Endodermal cell (in vitro differentiated cells): Measurements from ENCODE around the gene BAG5. TPM values are rescaled to one million over a fixed set of nuclear protein-coding genes. Genes with fewer than 3 reads are reported as not detected.

Source experiments
- DNase-seq: peaks from one replicate; pipeline ENCODE4 v3.0.0-alpha.2; 2017
- H3K27ac ChIP-seq: 2 replicates; pipeline ENCODE4 v1.5.1; 2013; ENCODE audit warnings: mild to moderate bottlenecking, low read depth, low read length, moderate library complexity
- H3K27me3 ChIP-seq: 2 replicates; pipeline ENCODE4 v1.6.1; 2013; ENCODE audit warnings: mild to moderate bottlenecking, low read length, moderate library complexity; ENCODE audit not compliant: insufficient read depth, control insufficient read depth, poor library complexity, severe bottlenecking
- H3K36me3 ChIP-seq: 2 replicates; pipeline ENCODE4 v1.7.0; 2013; ENCODE audit warnings: mild to moderate bottlenecking, low read length, moderate library complexity; ENCODE audit not compliant: control insufficient read depth, insufficient read depth
- H3K4me1 ChIP-seq: one replicate; pipeline ENCODE4 v1.7.0; 2013; ENCODE audit warnings: low read length; ENCODE audit not compliant: control insufficient read depth, insufficient read depth
- H3K4me3 ChIP-seq: 2 replicates; pipeline ENCODE4 v1.5.1; 2013; ENCODE audit warnings: mild to moderate bottlenecking, low read length, moderate library complexity
- H3K9ac ChIP-seq: 2 replicates; pipeline ENCODE4 v1.6.1; 2013; ENCODE audit warnings: mild to moderate bottlenecking, low read length, moderate library complexity; ENCODE audit not compliant: poor library complexity, severe bottlenecking; ENCODE audit errors: extremely low read depth
- H3K9me3 ChIP-seq: 2 replicates; pipeline ENCODE4 v1.6.1; 2013; ENCODE audit warnings: mild to moderate bottlenecking, low read length, moderate library complexity; ENCODE audit not compliant: control insufficient read depth
- H3K27ac Mint-ChIP-seq: 2 replicates; pipeline ENCODE4 v1.8.0; 2020; ENCODE audit warnings: mixed read lengths
- H3K27me3 Mint-ChIP-seq: 2 replicates; pipeline ENCODE4 v1.8.0; 2021; ENCODE audit warnings: mild to moderate bottlenecking, mixed read lengths; ENCODE audit not compliant: insufficient read depth
- H3K36me3 Mint-ChIP-seq: 2 replicates; pipeline ENCODE4 v1.8.0; 2020; ENCODE audit warnings: low read depth, mixed read lengths
- H3K4me1 Mint-ChIP-seq: 2 replicates; pipeline ENCODE4 v1.8.0; 2020; ENCODE audit warnings: mixed read lengths
- H3K4me3 Mint-ChIP-seq: 2 replicates; pipeline ENCODE4 v1.8.0; 2020; ENCODE audit warnings: mild to moderate bottlenecking, moderate library complexity, mixed read lengths
- H3K9me3 Mint-ChIP-seq: 2 replicates; pipeline ENCODE4 v1.8.0; 2020; ENCODE audit warnings: mild to moderate bottlenecking, mixed read lengths
- WGBS, 2 experiments: methylation state at CpG; one replicate each; pipeline versions ENCODE4 v1.1.5 to v1.1.7; 2013; ENCODE audit warnings: missing lambda C conversion rate in 2 of 2, mixed read lengths in 1 of 2; ENCODE audit not compliant: insufficient coverage in 1 of 2, insufficient read length in 1 of 2; 5-methylcytosine and 5-hydroxymethylcytosine counted together
- total RNA-seq, 2 donors: library from RNA; stranded (reverse); fragmentation: NEBNext Ultra II Directional in 1 of 2; extraction: Animal tissue kit (Norgen Biotek cat#: 25700) in 1 of 2; gene quantifications; 2 replicates in 1 of 2; 3 replicates in 1 of 2; pipeline ENCODE4 v1.2.1, GENCODE V29; 2021
- TF ChIP-seq, protein P1 (sequence below): fragments of 200-600 bp; sonication (generic); conservative IDR thresholded peaks from 2 replicates; pipeline ENCODE4 v1.5.0; 2021; ENCODE audit warnings: antibody characterized with exemption, mild to moderate bottlenecking

Gene BAG5
- total RNA-seq, 2 donors from 2014 or later: 27.6 to 28.1 TPM

DNA sequence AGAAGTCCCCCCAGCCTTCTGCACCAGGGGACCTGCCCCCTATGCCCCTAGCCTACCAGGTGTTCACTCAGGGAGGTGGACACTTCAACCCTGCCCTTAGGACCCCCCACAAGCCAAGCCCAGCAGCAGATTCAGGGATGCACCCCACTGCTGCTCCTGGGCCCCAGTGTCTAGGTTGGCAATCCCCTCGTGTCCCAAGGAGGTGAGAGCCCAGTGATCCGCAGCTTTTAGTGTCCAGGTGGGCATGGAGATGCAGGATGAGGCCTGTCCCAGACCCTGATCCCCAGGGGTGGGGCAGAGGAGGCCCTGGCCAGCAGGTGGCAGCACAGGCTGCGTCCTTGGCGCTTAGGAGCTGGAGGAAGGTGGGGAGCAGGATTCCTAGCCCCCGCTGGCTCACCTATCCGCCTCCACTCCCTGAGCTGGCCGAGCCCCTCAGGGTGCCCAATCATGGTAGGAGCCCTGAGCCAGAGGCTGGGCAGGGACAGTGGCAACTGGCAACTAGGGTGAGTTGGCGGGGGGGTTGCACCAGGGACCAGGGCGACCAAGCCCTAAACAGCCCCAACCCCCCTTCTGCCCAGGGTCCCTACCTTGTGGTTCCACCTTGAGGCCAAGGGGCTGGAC lies 43.9 kb downstream of the BAG5 start:
- Histone ChIP-seq H3K27me3 (peaks cover 5% of the 10 kb centered on the region), H3K9me3 (no peaks in the 10 kb centered on the region), H3K4me3 (no peak overlapping the region), H3K27ac (peak overlapping the region; percentile 87), H3K9ac (no peak overlapping the region), H3K36me3 (peaks cover 19% of the 10 kb centered on the region), H3K4me1 (peaks cover 11% of the 10 kb centered on the region)
- Mint-ChIP-seq H3K4me3 (no peak overlapping the region), H3K36me3 (peaks cover 14% of the 10 kb centered on the region), H3K4me1 (peaks cover 10% of the 10 kb centered on the region), H3K9me3 (no peaks in the 10 kb centered on the region), H3K27ac (peak overlapping the region; percentile 79), H3K27me3 (peaks cover 3% of the 10 kb centered on the region)
- 64 to 80% methylated on average over 6 to 9 of the region's 9 CpGs for WGBS, 2 experiments
- TF ChIP-seq, protein P1, sequence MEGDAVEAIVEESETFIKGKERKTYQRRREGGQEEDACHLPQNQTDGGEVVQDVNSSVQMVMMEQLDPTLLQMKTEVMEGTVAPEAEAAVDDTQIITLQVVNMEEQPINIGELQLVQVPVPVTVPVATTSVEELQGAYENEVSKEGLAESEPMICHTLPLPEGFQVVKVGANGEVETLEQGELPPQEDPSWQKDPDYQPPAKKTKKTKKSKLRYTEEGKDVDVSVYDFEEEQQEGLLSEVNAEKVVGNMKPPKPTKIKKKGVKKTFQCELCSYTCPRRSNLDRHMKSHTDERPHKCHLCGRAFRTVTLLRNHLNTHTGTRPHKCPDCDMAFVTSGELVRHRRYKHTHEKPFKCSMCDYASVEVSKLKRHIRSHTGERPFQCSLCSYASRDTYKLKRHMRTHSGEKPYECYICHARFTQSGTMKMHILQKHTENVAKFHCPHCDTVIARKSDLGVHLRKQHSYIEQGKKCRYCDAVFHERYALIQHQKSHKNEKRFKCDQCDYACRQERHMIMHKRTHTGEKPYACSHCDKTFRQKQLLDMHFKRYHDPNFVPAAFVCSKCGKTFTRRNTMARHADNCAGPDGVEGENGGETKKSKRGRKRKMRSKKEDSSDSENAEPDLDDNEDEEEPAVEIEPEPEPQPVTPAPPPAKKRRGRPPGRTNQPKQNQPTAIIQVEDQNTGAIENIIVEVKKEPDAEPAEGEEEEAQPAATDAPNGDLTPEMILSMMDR: peak; percentile 97
- DNase-seq: peak; percentile 93

DNA sequence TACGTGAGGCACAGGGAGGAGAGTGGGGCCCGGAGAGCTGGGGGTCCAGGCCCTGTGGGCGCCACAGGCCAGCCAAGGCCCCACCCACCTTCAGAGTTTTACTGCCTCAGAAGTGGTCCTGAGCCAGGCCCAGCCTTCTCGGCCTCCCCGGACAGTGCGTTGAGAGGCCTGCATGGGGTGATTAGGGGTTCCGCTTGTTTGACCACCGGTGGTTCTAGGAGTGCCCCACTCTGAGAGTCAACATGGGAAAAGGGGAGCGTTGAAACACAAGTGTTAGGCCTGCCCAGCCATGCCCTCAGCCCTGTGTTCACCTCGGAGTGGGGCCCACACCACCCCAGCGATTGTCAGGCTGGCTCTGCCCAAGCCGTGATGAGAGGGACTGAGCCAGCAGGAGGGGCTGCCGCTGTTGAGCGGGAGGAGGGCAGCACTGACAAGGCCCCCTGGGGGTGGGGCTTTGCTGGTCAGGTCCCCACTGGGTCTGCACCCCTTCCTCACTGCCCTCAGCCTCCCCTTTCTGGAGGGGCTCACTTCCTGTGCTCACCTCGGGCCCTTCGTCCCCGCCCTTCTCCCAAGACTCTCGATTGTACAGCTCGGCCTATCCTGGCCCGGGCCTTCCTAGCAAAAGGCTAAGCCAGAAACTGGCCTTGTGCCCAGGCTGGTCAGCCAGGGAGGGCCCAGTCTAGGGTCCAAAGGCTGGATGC lies 44.6 kb downstream of the BAG5 start:
- no peak overlapping the region for H3K9ac ChIP-seq
- Mint-ChIP-seq H3K36me3 (peaks cover 17% of the 10 kb centered on the region), H3K4me3 (no peak overlapping the region), H3K4me1 (peaks cover 8% of the 10 kb centered on the region), H3K27ac (no peak overlapping the region), H3K27me3 (no peaks in the 10 kb centered on the region), H3K9me3 (no peaks in the 10 kb centered on the region)
- H3K9me3 ChIP-seq: no peaks in the 10 kb centered on the region
- DNase-seq: no peak
- no peaks in the 10 kb centered on the region for H3K27me3 ChIP-seq
- WGBS, 2 experiments: 83 to 91% methylated on average over 10 to 20 of the region's 20 CpGs
- H3K27ac ChIP-seq: peak overlapping the region; percentile 87
- H3K36me3 ChIP-seq: peaks cover 19% of the 10 kb centered on the region
- H3K4me3 ChIP-seq: no peak overlapping the region
- TF ChIP-seq, protein P1: no peak
- H3K4me1 ChIP-seq: peaks cover 11% of the 10 kb centered on the region

DNA sequence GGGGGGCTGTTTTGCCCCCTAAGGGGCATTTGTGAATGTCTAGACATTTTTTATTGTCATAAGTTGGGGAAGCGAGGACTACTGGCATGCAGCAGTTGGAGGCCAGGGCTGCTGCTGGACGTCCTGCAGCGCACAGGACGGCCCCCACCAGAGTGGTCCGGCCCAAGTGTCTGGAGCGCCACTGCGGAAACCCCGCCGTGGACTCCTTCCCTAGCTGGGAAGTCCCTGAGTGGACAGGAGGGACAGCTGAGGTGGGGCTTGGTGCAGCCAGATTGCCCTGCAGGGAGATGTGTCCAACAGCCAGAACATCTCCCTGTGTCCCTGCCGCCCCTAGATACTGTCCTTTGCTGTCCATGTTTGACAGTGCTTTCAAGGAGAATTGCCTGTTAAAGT lies 45.3 kb downstream of the BAG5 start:
- Histone ChIP-seq H3K4me3 (no peak overlapping the region), H3K9me3 (no peaks in the 10 kb centered on the region), H3K27me3 (no peaks in the 10 kb centered on the region), H3K4me1 (peaks cover 11% of the 10 kb centered on the region), H3K36me3 (peaks cover 19% of the 10 kb centered on the region), H3K27ac (peak overlapping the region; percentile 87), H3K9ac (no peak overlapping the region)
- Mint-ChIP-seq H3K27me3 (no peaks in the 10 kb centered on the region), H3K4me3 (no peak overlapping the region), H3K27ac (peak overlapping the region; percentile 44), H3K36me3 (peaks cover 21% of the 10 kb centered on the region), H3K9me3 (no peaks in the 10 kb centered on the region), H3K4me1 (peaks cover 8% of the 10 kb centered on the region)
- DNase-seq: no peak
- TF ChIP-seq, protein P1: no peak
- WGBS, 2 experiments: 87 to 95% methylated on average over 10 of the region's 10 CpGs
